ENCODE data around the gene GAL3ST3.

GAL3ST3 gene

GRCh38 chr11:65997286-65997685 is 51.7 kb downstream of the GAL3ST3 start:
- DNase-seq (ENCODE audit: low spot score) = no peak
- no CpG with 5 or more reads among the region's 2 CpGs for WGBS, 2 donors (ENCODE audit: extremely low coverage in 2 of 2, insufficient read length in 2 of 2, insufficient replicate concordance in 1 of 2)
- no peak overlapping the region for H3K14ac ChIP-seq (ENCODE audit: low read length)
- H2BK12ac ChIP-seq (ENCODE audit: low read length) = no peak overlapping the region
- no peaks in the 10 kb centered on the region for H3K27me3 ChIP-seq (ENCODE audit: control insufficient read depth in 3 of 3, insufficient read depth in 3 of 3, low read depth in 1 of 3, low read length in 3 of 3)
- H3K23ac ChIP-seq (ENCODE audit: low read depth, low read length, poor library complexity) = no peak overlapping the region
- no peak overlapping the region for H2BK15ac ChIP-seq (ENCODE audit: low read length)
- peaks cover 0 to 2% of the 10 kb centered on the region in 2 donors for H3K9me3 ChIP-seq (replicated peaks in 1 of 2; ENCODE audit: control insufficient read depth in 2 of 2, insufficient read depth in 1 of 2, low read depth in 1 of 2, low read length in 2 of 2)
- H2AFZ ChIP-seq (ENCODE audit: low read length) = no peak overlapping the region
- peaks cover 3% of the 10 kb centered on the region for H3K79me1 ChIP-seq (ENCODE audit: low read depth, low read length)
- H2AK5ac ChIP-seq (ENCODE audit: low read depth, low read length) = no peak overlapping the region
- no peak overlapping the region for H3K18ac ChIP-seq (ENCODE audit: low read length)
- no peak overlapping the region for H4K91ac ChIP-seq (ENCODE audit: low read depth, low read length, poor library complexity)
- no peaks in the 10 kb centered on the region for H3K4me1 ChIP-seq (ENCODE audit: control insufficient read depth in 2 of 2, insufficient read depth in 1 of 2, low read depth in 1 of 2, low read length in 2 of 2)
- no peak overlapping the region for H2BK120ac ChIP-seq (ENCODE audit: low read depth, low read length)
- H3K27ac ChIP-seq (replicated peaks; ENCODE audit: low read length) = no peak overlapping the region
- peaks cover 26 to 38% of the 10 kb centered on the region in 2 donors for H3K36me3 ChIP-seq (replicated peaks in 1 of 2; ENCODE audit: control insufficient read depth in 2 of 2, insufficient read depth in 2 of 2, low read length in 2 of 2)
- no peak overlapping the region for H3K4ac ChIP-seq (ENCODE audit: low read length)
- no peak overlapping the region for H2BK5ac ChIP-seq (ENCODE audit: low read length)
- H3K4me2 ChIP-seq (ENCODE audit: insufficient read depth, low read length, poor library complexity, severe bottlenecking) = no peak overlapping the region
- H3K9ac ChIP-seq (ENCODE audit: low read depth, low read length, poor library complexity) = no peak overlapping the region
- no peak overlapping the region for H3K4me3 ChIP-seq (ENCODE audit: low read length in 2 of 2)
- H4K8ac ChIP-seq (ENCODE audit: low read depth, low read length) = no peak overlapping the region

- H4K8ac ChIP-seq (ENCODE audit: low read depth, low read length) = no peak overlapping the region
- H3K4me1 ChIP-seq (ENCODE audit: control insufficient read depth in 2 of 2, insufficient read depth in 1 of 2, low read depth in 1 of 2, low read length in 2 of 2) = no peaks in the 10 kb centered on the region
- no peak overlapping the region for H2BK5ac ChIP-seq (ENCODE audit: low read length)
- no peak overlapping the region for H3K9ac ChIP-seq (ENCODE audit: low read depth, low read length, poor library complexity)
- H3K36me3 ChIP-seq (replicated peaks in 1 of 2; ENCODE audit: control insufficient read depth in 2 of 2, insufficient read depth in 2 of 2, low read length in 2 of 2) = peaks cover 1 to 14% of the 10 kb centered on the region in 2 donors
- H2BK15ac ChIP-seq (ENCODE audit: low read length) = no peak overlapping the region
- no peak overlapping the region for H2BK12ac ChIP-seq (ENCODE audit: low read length)
- H2AFZ ChIP-seq (ENCODE audit: low read length) = no peak overlapping the region
- no peaks in the 10 kb centered on the region for H3K9me3 ChIP-seq (replicated peaks in 1 of 2; ENCODE audit: control insufficient read depth in 2 of 2, insufficient read depth in 1 of 2, low read depth in 1 of 2, low read length in 2 of 2)
- no peak for DNase-seq (ENCODE audit: low spot score)
- H4K91ac ChIP-seq (ENCODE audit: low read depth, low read length, poor library complexity) = no peak overlapping the region
- no peak overlapping the region for H3K4me2 ChIP-seq (ENCODE audit: insufficient read depth, low read length, poor library complexity, severe bottlenecking)
- H2AK5ac ChIP-seq (ENCODE audit: low read depth, low read length) = no peak overlapping the region
- H3K27me3 ChIP-seq (ENCODE audit: control insufficient read depth in 3 of 3, insufficient read depth in 3 of 3, low read depth in 1 of 3, low read length in 3 of 3) = no peaks in the 10 kb centered on the region
- H3K18ac ChIP-seq (ENCODE audit: low read length) = no peak overlapping the region
- H3K27ac ChIP-seq (replicated peaks; ENCODE audit: low read length) = no peak overlapping the region
- no CpG with 5 or more reads among the region's 5 CpGs for WGBS, 2 donors (ENCODE audit: extremely low coverage in 2 of 2, insufficient read length in 2 of 2, insufficient replicate concordance in 1 of 2)
- H3K79me1 ChIP-seq (ENCODE audit: low read depth, low read length) = no peaks in the 10 kb centered on the region
- H2BK120ac ChIP-seq (ENCODE audit: low read depth, low read length) = no peak overlapping the region
- H3K4ac ChIP-seq (ENCODE audit: low read length) = no peak overlapping the region
- no peak overlapping the region for H3K14ac ChIP-seq (ENCODE audit: low read length)
- H3K4me3 ChIP-seq (ENCODE audit: low read length in 2 of 2) = no peak overlapping the region
- H3K23ac ChIP-seq (ENCODE audit: low read depth, low read length, poor library complexity) = no peak overlapping the region
These were observed 56.9 kb downstream of the GAL3ST3 start for GRCh38 chr11:65992056-65992455.
